K562 (cell line): ENCODE measurements around the gene PRC1.

Experiments used
- FOS ChIP-seq: IDR thresholded peaks from 3 replicates; pipeline ENCODE4 v1.6.1; 2011; ENCODE audit not compliant: insufficient read length; ENCODE audit errors: extremely low read depth
- POLR2A ChIP-seq: fragments of 450-650 bp; conservative IDR thresholded peaks from 2 replicates; pipeline ENCODE4 v1.6.1; 2016
- TF ChIP-seq, protein P1 (sequence below): sonication (generic); formaldehyde crosslinking; IDR thresholded peaks from 2 replicates; pipeline ENCODE4 v1.8.1; 2022; ENCODE audit warnings: missing genetic modification reagents
- TF ChIP-seq, protein P2 (sequence below): sonication (generic); formaldehyde crosslinking; IDR thresholded peaks from 2 replicates; pipeline ENCODE4 v1.9.0; 2022; ENCODE audit warnings: mild to moderate bottlenecking, missing genetic modification reagents
- TF ChIP-seq, protein P3 (sequence below), 3 experiments: IDR thresholded peaks in 2 of 3; conservative IDR thresholded peaks in 1 of 3; 2 replicates each; pipeline ENCODE4 v1.5.1; 2011 to 2012; ENCODE audit warnings: low read length in 3 of 3, mild to moderate bottlenecking in 3 of 3, control low read depth in 2 of 3, improper control_type of control experiment in 1 of 3, inconsistent platforms in 1 of 3, low read depth in 1 of 3, mixed read lengths in 1 of 3, moderate library complexity in 1 of 3; ENCODE audit not compliant: insufficient read depth in 2 of 3

DNA sequence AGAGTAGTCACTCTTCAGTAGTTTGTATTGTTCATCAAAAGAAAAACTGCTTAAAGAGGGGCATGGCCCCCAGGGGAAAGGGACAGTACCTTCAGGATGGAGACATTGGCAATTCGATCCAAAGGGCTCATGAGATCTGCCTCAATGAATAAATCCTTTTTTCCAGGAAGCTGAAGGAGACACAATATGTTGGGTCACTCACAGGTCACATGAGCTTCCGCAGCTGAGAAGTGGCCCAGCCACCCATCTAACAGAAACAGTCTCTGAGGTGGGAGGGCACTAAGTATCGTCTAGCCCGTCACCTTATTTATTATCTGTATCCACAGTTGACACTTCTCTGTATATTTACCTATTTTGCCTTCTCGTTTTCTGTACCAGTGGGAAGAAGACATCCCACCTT, 23.4 kb upstream of the PRC1 start:
- TF ChIP-seq POLR2A (no peak), FOS (no peak)
- TF ChIP-seq, protein P1, sequence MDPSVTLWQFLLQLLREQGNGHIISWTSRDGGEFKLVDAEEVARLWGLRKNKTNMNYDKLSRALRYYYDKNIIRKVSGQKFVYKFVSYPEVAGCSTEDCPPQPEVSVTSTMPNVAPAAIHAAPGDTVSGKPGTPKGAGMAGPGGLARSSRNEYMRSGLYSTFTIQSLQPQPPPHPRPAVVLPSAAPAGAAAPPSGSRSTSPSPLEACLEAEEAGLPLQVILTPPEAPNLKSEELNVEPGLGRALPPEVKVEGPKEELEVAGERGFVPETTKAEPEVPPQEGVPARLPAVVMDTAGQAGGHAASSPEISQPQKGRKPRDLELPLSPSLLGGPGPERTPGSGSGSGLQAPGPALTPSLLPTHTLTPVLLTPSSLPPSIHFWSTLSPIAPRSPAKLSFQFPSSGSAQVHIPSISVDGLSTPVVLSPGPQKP (CRISPR knock-in tag) = no peak
- TF ChIP-seq, protein P2, sequence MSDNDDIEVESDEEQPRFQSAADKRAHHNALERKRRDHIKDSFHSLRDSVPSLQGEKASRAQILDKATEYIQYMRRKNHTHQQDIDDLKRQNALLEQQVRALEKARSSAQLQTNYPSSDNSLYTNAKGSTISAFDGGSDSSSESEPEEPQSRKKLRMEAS (CRISPR knock-in tag) = no peak
- TF ChIP-seq, protein P3, sequence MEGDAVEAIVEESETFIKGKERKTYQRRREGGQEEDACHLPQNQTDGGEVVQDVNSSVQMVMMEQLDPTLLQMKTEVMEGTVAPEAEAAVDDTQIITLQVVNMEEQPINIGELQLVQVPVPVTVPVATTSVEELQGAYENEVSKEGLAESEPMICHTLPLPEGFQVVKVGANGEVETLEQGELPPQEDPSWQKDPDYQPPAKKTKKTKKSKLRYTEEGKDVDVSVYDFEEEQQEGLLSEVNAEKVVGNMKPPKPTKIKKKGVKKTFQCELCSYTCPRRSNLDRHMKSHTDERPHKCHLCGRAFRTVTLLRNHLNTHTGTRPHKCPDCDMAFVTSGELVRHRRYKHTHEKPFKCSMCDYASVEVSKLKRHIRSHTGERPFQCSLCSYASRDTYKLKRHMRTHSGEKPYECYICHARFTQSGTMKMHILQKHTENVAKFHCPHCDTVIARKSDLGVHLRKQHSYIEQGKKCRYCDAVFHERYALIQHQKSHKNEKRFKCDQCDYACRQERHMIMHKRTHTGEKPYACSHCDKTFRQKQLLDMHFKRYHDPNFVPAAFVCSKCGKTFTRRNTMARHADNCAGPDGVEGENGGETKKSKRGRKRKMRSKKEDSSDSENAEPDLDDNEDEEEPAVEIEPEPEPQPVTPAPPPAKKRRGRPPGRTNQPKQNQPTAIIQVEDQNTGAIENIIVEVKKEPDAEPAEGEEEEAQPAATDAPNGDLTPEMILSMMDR (IDR thresholded peaks at IDR 0.05 in 2 of 3, conservative IDR thresholded peaks at IDR 0.05 in 1 of 3; ENCODE audit: insufficient read depth in 2 of 3, low read depth in 1 of 3, low read length in 3 of 3) = no peak
